Suprapubic skin (tissue), 4 donors: ENCODE data around the gene PLXNB3. TPM values are rescaled to one million over a fixed set of nuclear protein-coding genes. Genes with fewer than 3 reads are reported as not detected.
A peak's percentile ranks its signal among the peaks of the same experiment; 100 is the strongest.

Source experiments
- DNase-seq, 2 donors: peaks; one replicate each; pipeline ENCODE4 v3.0.0-alpha.2; 2019; ENCODE audit warnings: low spot score in 2 of 2
- H3K27ac ChIP-seq: fragments of 200-600 bp; sonication (generic); one replicate; pipeline ENCODE4 v1.5.1; 2019
- H3K27me3 ChIP-seq: fragments of 200-600 bp; sonication (generic); one replicate; pipeline ENCODE4 v1.5.1; 2019
- H3K36me3 ChIP-seq: fragments of 200-600 bp; sonication (generic); one replicate; pipeline ENCODE4 v1.5.1; 2019
- H3K4me1 ChIP-seq: fragments of 200-600 bp; sonication (generic); one replicate; pipeline ENCODE4 v1.5.1; 2019
- H3K4me3 ChIP-seq: fragments of 200-600 bp; sonication (generic); one replicate; pipeline ENCODE4 v1.5.1; 2019; ENCODE audit warnings: mild to moderate bottlenecking
- H3K9me3 ChIP-seq: fragments of 200-600 bp; sonication (generic); one replicate; pipeline ENCODE4 v1.5.1; 2019
- CTCF ChIP-seq, 2 donors: fragments of 200-600 bp in 1 of 2; fragments of 450-650 bp in 1 of 2; sonication (generic) in 1 of 2; IDR thresholded peaks; one replicate each; pipeline ENCODE4 v1.5.1; 2016 to 2019; ENCODE audit warnings: antibody characterized with exemption in 2 of 2, mild to moderate bottlenecking in 1 of 2, moderate library complexity in 1 of 2
- EP300 ChIP-seq: sonication (generic); formaldehyde crosslinking; IDR thresholded peaks from one replicate; pipeline ENCODE4 v1.6.1; 2017; ENCODE audit warnings: antibody characterized with exemption
- POLR2A ChIP-seq, 2 donors: fragments of 450-650 bp; IDR thresholded peaks; one replicate each; pipeline ENCODE4 v1.6.1; 2017; ENCODE audit warnings: antibody characterized with exemption in 2 of 2, mild to moderate bottlenecking in 2 of 2, moderate library complexity in 2 of 2
- POLR2AphosphoS5 ChIP-seq, 3 donors: sonication (generic); formaldehyde crosslinking; IDR thresholded peaks; one replicate each; pipeline ENCODE4 v1.6.1; 2017; ENCODE audit warnings: antibody characterized with exemption in 3 of 3
- WGBS: methylation state at CpG from one replicate; pipeline ENCODE4 v1.1.5; 2018; 5-methylcytosine and 5-hydroxymethylcytosine counted together
- total RNA-seq, 4 donors: library from RNA; depleted of rRNA; stranded (reverse); fragments of >200 nt; gene quantifications; one replicate each; pipeline ENCODE4 v1.1.0, GENCODE V29; 2016

Gene PLXNB3
- total RNA-seq, 4 donors from 2014 or later, result 13.5 to 23.9 (median 19.8) TPM

- peak overlapping the region; percentile 16 for H3K4me3 ChIP-seq
- H3K36me3 ChIP-seq, result no peaks in the 10 kb centered on the region
- H3K4me1 ChIP-seq, result peaks cover 27% of the 10 kb centered on the region
- DNase-seq, result peak in 1 of 2 donors; percentile 57
- H3K27ac ChIP-seq, result peak overlapping the region; percentile 54
- H3K27me3 ChIP-seq, result no peaks in the 10 kb centered on the region
- WGBS, result 59% methylated on average over 21 of the region's 21 CpGs
- no peak for TF ChIP-seq CTCF (IDR thresholded peaks at IDR 0.05)
- TF ChIP-seq EP300, result no peak
- no peak for TF ChIP-seq POLR2A (IDR thresholded peaks at IDR 0.05)
- TF ChIP-seq POLR2AphosphoS5 (IDR thresholded peaks at IDR 0.05), result no peak
- H3K9me3 ChIP-seq, result no peaks in the 10 kb centered on the region
Observed at GRCh38 chrX:153766098-153766817, 2.2 kb downstream of the PLXNB3 start.

- Histone ChIP-seq H3K27ac (no peak overlapping the region), H3K4me1 (peaks cover 27% of the 10 kb centered on the region), H3K4me3 (no peak overlapping the region), H3K27me3 (no peaks in the 10 kb centered on the region), H3K9me3 (no peaks in the 10 kb centered on the region), H3K36me3 (no peaks in the 10 kb centered on the region)
- peak in 1 of 2 donors; percentile 59 for DNase-seq
- TF ChIP-seq POLR2AphosphoS5 (IDR thresholded peaks at IDR 0.05) (no peak), EP300 (no peak), CTCF (IDR thresholded peaks at IDR 0.05) (no peak), POLR2A (IDR thresholded peaks at IDR 0.05) (no peak)
- 82% methylated on average over 35 of the region's 56 CpGs for WGBS
Observed at GRCh38 chrX:153766871-153767673, 3.0 kb downstream of the PLXNB3 start.

DNA sequence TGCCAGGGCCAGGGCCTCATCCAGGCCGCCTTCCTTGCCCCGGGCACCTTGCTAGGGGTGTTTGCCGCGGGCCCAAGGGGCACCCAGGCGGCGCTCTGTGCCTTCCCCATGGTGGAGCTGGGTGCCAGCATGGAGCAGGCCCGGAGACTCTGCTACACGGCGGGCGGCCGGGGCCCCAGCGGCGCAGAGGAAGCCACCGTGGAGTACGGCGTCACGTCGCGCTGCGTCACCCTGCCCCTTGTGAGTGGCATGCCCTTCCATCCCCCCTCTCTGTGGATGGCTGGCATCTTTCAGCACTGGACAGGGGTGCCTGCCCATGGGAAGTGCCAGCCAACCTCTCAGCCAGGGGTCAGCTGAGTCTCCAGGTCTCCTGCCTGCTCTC, 3.6 kb downstream of the PLXNB3 start:
- peaks cover 27% of the 10 kb centered on the region for H3K4me1 ChIP-seq
- H3K27me3 ChIP-seq, result no peaks in the 10 kb centered on the region
- H3K9me3 ChIP-seq, result no peaks in the 10 kb centered on the region
- no peak for DNase-seq
- no peak overlapping the region for H3K4me3 ChIP-seq
- TF ChIP-seq POLR2AphosphoS5 (IDR thresholded peaks at IDR 0.05) (no peak), POLR2A (IDR thresholded peaks at IDR 0.05) (no peak), CTCF (IDR thresholded peaks at IDR 0.05) (no peak), EP300 (no peak)
- 100% methylated on average over 2 of the region's 20 CpGs for WGBS
- H3K36me3 ChIP-seq, result no peaks in the 10 kb centered on the region
- H3K27ac ChIP-seq, result no peak overlapping the region

GRCh38 chrX:153768311-153769157, 4.5 kb downstream of the PLXNB3 start:
- no peaks in the 10 kb centered on the region for H3K36me3 ChIP-seq
- no peak overlapping the region for H3K27ac ChIP-seq
- peak in 1 of 2 donors; percentile 61 for DNase-seq
- WGBS, result 100% methylated on average over 1 of the region's 22 CpGs
- H3K4me1 ChIP-seq, result peaks cover 27% of the 10 kb centered on the region
- no peak overlapping the region for H3K4me3 ChIP-seq
- H3K9me3 ChIP-seq, result no peaks in the 10 kb centered on the region
- TF ChIP-seq POLR2AphosphoS5 (IDR thresholded peaks at IDR 0.05) (no peak), POLR2A (IDR thresholded peaks at IDR 0.05) (no peak), EP300 (no peak), CTCF (IDR thresholded peaks at IDR 0.05) (no peak)
- H3K27me3 ChIP-seq, result no peaks in the 10 kb centered on the region
